Measurements from ENCODE around the gene POP7. TPM values are rescaled to one million over a fixed set of nuclear protein-coding genes. Genes with fewer than 3 reads are reported as not detected.

POP7 gene
- total RNA-seq, 2 donors from 2014 or later: 19.6 to 21.0 TPM

GRCh38 chr7:100683659-100684533, 22.0 kb upstream of the POP7 start:
- Histone ChIP-seq H3K4me1 (ENCODE audit: control insufficient read depth in 1 of 2, low read depth in 2 of 2) (no peaks in the 10 kb centered on the region), H3K9me3 (no peaks in the 10 kb centered on the region), H3K36me3 (peaks cover 82% of the 10 kb centered on the region), H3K27ac (no peak overlapping the region), H3K27me3 (replicated peaks; ENCODE audit: insufficient read depth) (no peaks in the 10 kb centered on the region), H3K4me3 (no peak overlapping the region)
- ATAC-seq (ENCODE audit: insufficient number of reproducible peaks, low FRiP score, low read depth) (no peak), DNase-seq (ENCODE audit: low spot score) (no peak)
- no peak for TF ChIP-seq CTCF (IDR thresholded peaks at IDR 0.05)

GRCh38 chr7:100684534-100685042, 21.3 kb upstream of the POP7 start:
- ATAC-seq (ENCODE audit: insufficient number of reproducible peaks, low FRiP score, low read depth) (no peak), DNase-seq (ENCODE audit: low spot score) (no peak)
- no peak overlapping the region for H3K4me3 ChIP-seq
- H3K27me3 ChIP-seq (replicated peaks; ENCODE audit: insufficient read depth): no peaks in the 10 kb centered on the region
- no peak for TF ChIP-seq CTCF (IDR thresholded peaks at IDR 0.05)
- H3K9me3 ChIP-seq: no peaks in the 10 kb centered on the region
- H3K36me3 ChIP-seq: peaks cover 76% of the 10 kb centered on the region
- peaks cover 0 to 5% of the 10 kb centered on the region in 2 donors for H3K4me1 ChIP-seq (ENCODE audit: control insufficient read depth in 1 of 2, low read depth in 2 of 2)
- no peak overlapping the region for H3K27ac ChIP-seq

GRCh38 chr7:100685049-100685605, 20.8 kb upstream of the POP7 start:
- Histone ChIP-seq H3K36me3 (peaks cover 73% of the 10 kb centered on the region), H3K4me1 (ENCODE audit: control insufficient read depth in 1 of 2, low read depth in 2 of 2) (peaks cover 0 to 10% of the 10 kb centered on the region in 2 donors), H3K27ac (no peak overlapping the region)

GRCh38 chr7:100685631-100686145, 20.2 kb upstream of the POP7 start:
- no peak for TF ChIP-seq CTCF (IDR thresholded peaks at IDR 0.05)
- peaks cover 68% of the 10 kb centered on the region for H3K36me3 ChIP-seq
- H3K9me3 ChIP-seq: no peaks in the 10 kb centered on the region
- ATAC-seq (ENCODE audit: insufficient number of reproducible peaks, low FRiP score, low read depth) (no peak), DNase-seq (ENCODE audit: low spot score) (no peak)
- no peak overlapping the region for H3K27ac ChIP-seq
- H3K27me3 ChIP-seq (replicated peaks; ENCODE audit: insufficient read depth): no peaks in the 10 kb centered on the region
- no peak overlapping the region for H3K4me3 ChIP-seq
- H3K4me1 ChIP-seq (ENCODE audit: control insufficient read depth in 1 of 2, low read depth in 2 of 2): peaks cover under 1 to 16% of the 10 kb centered on the region in 2 donors

More at GRCh38 chr7:100685049-100685605, 20.8 kb upstream of the POP7 start:
- no peak for TF ChIP-seq CTCF (IDR thresholded peaks at IDR 0.05)
- H3K27me3 ChIP-seq (replicated peaks; ENCODE audit: insufficient read depth): no peaks in the 10 kb centered on the region
- H3K4me3 ChIP-seq: no peak overlapping the region
- H3K9me3 ChIP-seq: no peaks in the 10 kb centered on the region
- ATAC-seq (ENCODE audit: insufficient number of reproducible peaks, low FRiP score, low read depth): no peak
- no peak for DNase-seq (ENCODE audit: low spot score)

GRCh38 chr7:100686201-100686821, 19.6 kb upstream of the POP7 start:
- TF ChIP-seq CTCF (IDR thresholded peaks at IDR 0.05): no peak
- H3K27me3 ChIP-seq (replicated peaks; ENCODE audit: insufficient read depth): no peaks in the 10 kb centered on the region
- DNase-seq (ENCODE audit: low spot score) (no peak), ATAC-seq (ENCODE audit: insufficient number of reproducible peaks, low FRiP score, low read depth) (no peak)
- H3K4me1 ChIP-seq (ENCODE audit: control insufficient read depth in 1 of 2, low read depth in 2 of 2): peaks cover 7 to 22% of the 10 kb centered on the region in 2 donors
- H3K27ac ChIP-seq: no peak overlapping the region
- peaks cover 67% of the 10 kb centered on the region for H3K36me3 ChIP-seq
- H3K4me3 ChIP-seq: no peak overlapping the region
- no peaks in the 10 kb centered on the region for H3K9me3 ChIP-seq
